K562 (cell line): ENCODE measurements around the gene C21orf58. TPM values are rescaled to one million over a fixed set of nuclear protein-coding genes. Genes with fewer than 3 reads are reported as not detected.
"Not testable (repeated sequence)": the region's sequence is repeated elsewhere in the genome, so short reads cannot be mapped to it uniquely, and the experiment has no call there.

Experiments
- ATAC-seq: fragments of 200-7000 bp; cut with Tn5 transposase; 3 replicates; pipeline ENCODE4 v1.9.1; 2020; ENCODE audit warnings: moderate library complexity
- BruUV-seq: library from RNA; stranded (reverse); fragments of 400-500 nt; replicated peaks from 2 replicates; lab custom pipeline; 2021; lab: Mats Ljungman, UMichigan
- CTCF ChIA-PET: fragments of 300-600 bp; formaldehyde crosslinking; extraction: SDS; loops from one replicate; lab custom pipeline; 2021; ENCODE audit warnings: low intra/inter-chr PET ratio; lab: Yijun Ruan, JAX
- POLR2A ChIA-PET: fragments of 300-600, 350-650 bp; sonication (Branson Sonifier 250); formaldehyde crosslinking; extraction: SDS; loops from one replicate; lab custom pipeline; 2021; ENCODE audit warnings: antibody characterized with exemption, inconsistent platforms; lab: Yijun Ruan, JAX
- DNase-seq, 4 experiments: peaks; one replicate each; pipeline versions ENCODE4 v3.0.0 to v3.0.0-alpha.2; 2011 to 2018; ENCODE audit warnings: low spot score in 3 of 4, mixed read lengths in 3 of 4; ENCODE audit errors: extremely low read depth in 1 of 4
- FAIRE-seq: peaks from 2 replicates; lab custom pipeline; 2011; peaks lifted over from hg19 to GRCh38; lab: Jason Lieb, UNC
- H2AFZ ChIP-seq: 2 replicates; pipeline ENCODE4 v1.6.0; 2011; ENCODE audit warnings: low read depth, low read length, control low read depth, inconsistent platforms
- H3K27ac ChIP-seq: fragments of 200-600 bp; 3 replicates; pipeline ENCODE4 v1.8.0; 2011; ENCODE audit warnings: low read depth, mild to moderate bottlenecking, control low read depth, inconsistent platforms, low read length, moderate library complexity, mixed read lengths; ENCODE audit errors: extremely low read depth
- H3K27me3 ChIP-seq, 2 experiments: fragments of 300-600 bp in 1 of 2; 2 replicates in 1 of 2; 3 replicates in 1 of 2; pipeline versions ENCODE4 v1.6.0 to v1.8.0; 2011; ENCODE audit warnings: inconsistent platforms in 2 of 2, low read length in 2 of 2, mild to moderate bottlenecking in 1 of 2, mixed read lengths in 1 of 2, moderate library complexity in 1 of 2; ENCODE audit not compliant: control insufficient read depth in 2 of 2, insufficient read depth in 2 of 2
- H3K36me3 ChIP-seq: fragments of 300-600 bp; 3 replicates; pipeline ENCODE4 v1.8.0; 2011; ENCODE audit warnings: mild to moderate bottlenecking, low read length, inconsistent platforms; ENCODE audit not compliant: control insufficient read depth, insufficient read depth
- H3K4me1 ChIP-seq, 2 experiments: fragments of 200-600 bp in 1 of 2; replicated peaks in 1 of 2; 2 replicates in 1 of 2; 3 replicates in 1 of 2; pipeline versions ENCODE4 v1.5.1 to v1.8.0; 2011; ENCODE audit warnings: inconsistent platforms in 2 of 2, low read length in 2 of 2, mild to moderate bottlenecking in 1 of 2, mixed read lengths in 1 of 2, moderate library complexity in 1 of 2; ENCODE audit not compliant: control insufficient read depth in 2 of 2, insufficient read depth in 2 of 2
- H3K4me2 ChIP-seq: 2 replicates; pipeline ENCODE4 v1.6.1; 2011; ENCODE audit warnings: low read length, control low read depth, inconsistent platforms, mixed read lengths; ENCODE audit not compliant: insufficient read depth
- H3K4me3 ChIP-seq: fragments of 200-600 bp; sonication (generic), shearing (Covaris generic); 2 replicates; pipeline ENCODE4 v1.5.1; 2016; ENCODE audit warnings: control low read depth, inconsistent platforms
- H3K79me2 ChIP-seq: fragments of 200-600 bp; 3 replicates; pipeline ENCODE4 v1.8.0; 2011; ENCODE audit warnings: low read length, inconsistent platforms; ENCODE audit not compliant: control insufficient read depth, insufficient read depth
- H3K9ac ChIP-seq, 2 experiments: 2 replicates each; pipeline versions ENCODE4 v1.6.0 to v1.6.1; 2011; ENCODE audit warnings: low read depth in 2 of 2, low read length in 2 of 2, control low read depth in 1 of 2, inconsistent platforms in 1 of 2, mild to moderate bottlenecking in 1 of 2, mixed read lengths in 1 of 2; ENCODE audit not compliant: insufficient read depth in 1 of 2
- H3K9me1 ChIP-seq: one replicate; pipeline ENCODE4 v1.6.0; 2011; ENCODE audit warnings: inconsistent platforms, mild to moderate bottlenecking, low read length, moderate library complexity; ENCODE audit not compliant: control insufficient read depth, insufficient read depth
- H3K9me3 ChIP-seq: replicated peaks from 2 replicates; pipeline ENCODE4 v1.5.1; 2011; ENCODE audit warnings: low read depth, low read length, inconsistent platforms; ENCODE audit not compliant: control insufficient read depth, insufficient read depth
- H4K20me1 ChIP-seq: replicated peaks from 2 replicates; pipeline ENCODE4 v1.6.1; 2011; ENCODE audit warnings: low read length, inconsistent platforms, mixed read lengths; ENCODE audit not compliant: control insufficient read depth, insufficient read depth
- CREBBP ChIP-seq: IDR thresholded peaks from one replicate; pipeline ENCODE4 v1.6.1; 2012; ENCODE audit warnings: low read depth, mild to moderate bottlenecking, control low read depth, inconsistent platforms, low read length
- EGR1 ChIP-seq: fragments of 450-650 bp; conservative IDR thresholded peaks from 2 replicates; pipeline ENCODE4 v1.6.1; 2017; ENCODE audit warnings: mild to moderate bottlenecking
- EHMT2 ChIP-seq: fragments of 450-650 bp; IDR thresholded peaks from 2 replicates; pipeline ENCODE4 v1.6.1; 2018; ENCODE audit warnings: antibody characterized with exemption
- HNRNPL ChIP-seq: fragments of 200-400 bp; formaldehyde crosslinking; IDR thresholded peaks from 2 replicates; pipeline ENCODE4 v1.6.1; 2017; ENCODE audit warnings: low read depth, mild to moderate bottlenecking, low read length
- PHTF2 ChIP-seq: fragments of 250-450 bp; sonication (Bioruptor Pico); IDR thresholded peaks from 2 replicates; pipeline ENCODE4 v1.5.0; 2021; ENCODE audit warnings: mild to moderate bottlenecking
- POLR2G ChIP-seq: fragments of 200-400 bp; formaldehyde crosslinking; IDR thresholded peaks from 2 replicates; pipeline ENCODE4 v1.6.1; 2017; ENCODE audit warnings: low read depth, mild to moderate bottlenecking, antibody characterized with exemption, low read length, moderate library complexity
- ZBTB26 ChIP-seq: fragments of 450-650 bp; formaldehyde crosslinking; IDR thresholded peaks from 2 replicates; pipeline ENCODE4 v1.4.0; 2022; ENCODE audit warnings: missing genetic modification characterization
- WGBS: fragments of 100-300 bp; shearing (Covaris generic); methylation state at CpG from one replicate; pipeline ENCODE4 v1.1.6; 2016; ENCODE audit warnings: low coverage, mixed read lengths; ENCODE audit not compliant: insufficient coverage; ENCODE audit errors: missing lambda C conversion rate; 5-methylcytosine and 5-hydroxymethylcytosine counted together
- in situ Hi-C: fragments of 300-500 bp; cut with MboI; formaldehyde crosslinking; loops from 4 replicates; pipeline ENCODE4 v1.15.0; 2018; ENCODE audit warnings: inconsistent platforms, mixed read lengths
- intact Hi-C: fragments of 100-400 bp; cut with micrococcal nuclease; formaldehyde crosslinking; loops from 2 replicates; pipeline ENCODE4 v1.14.2; 2022
- polyA plus RNA-seq, 8 experiments: library from polyadenylated mRNA; depleted of rRNA in 4 of 8; stranded (reverse) in 5 of 8; unstranded in 3 of 8; fragments of >200 nt; fragmentation: Nextera tagmentation in 2 of 8; fragmentation: Illumina TruSeq in 1 of 8; extraction: Ambion mirVana in 2 of 8; extraction: Trizol in 1 of 8; gene quantifications; 2 replicates each; pipeline versions ENCODE4 v1.2.1 to v1.2.3, GENCODE V29; 2011 to 2014; ENCODE audit warnings: inconsistent platforms in 1 of 8, missing spikeins in 1 of 8
- total RNA-seq, 7 experiments: library from RNA; depleted of rRNA in 6 of 7; stranded (reverse); fragments of >200 nt in 6 of 7; fragmentation: Illumina TruSeq in 2 of 7; extraction: Trizol in 2 of 7; gene quantifications; 2 replicates each; pipeline versions ENCODE4 v1.2.1 to v1.2.3, GENCODE V29; 2011 to 2021; ENCODE audit warnings: low replicate concordance in 1 of 7

The C21orf58 gene
- total and polyA plus RNA-seq, 9 of the 15 experiments (the other 6 are each of a cell fraction or from before 2014, with no cell fraction given): 1.2 to 30.5 (median 12.4) TPM

DNA sequence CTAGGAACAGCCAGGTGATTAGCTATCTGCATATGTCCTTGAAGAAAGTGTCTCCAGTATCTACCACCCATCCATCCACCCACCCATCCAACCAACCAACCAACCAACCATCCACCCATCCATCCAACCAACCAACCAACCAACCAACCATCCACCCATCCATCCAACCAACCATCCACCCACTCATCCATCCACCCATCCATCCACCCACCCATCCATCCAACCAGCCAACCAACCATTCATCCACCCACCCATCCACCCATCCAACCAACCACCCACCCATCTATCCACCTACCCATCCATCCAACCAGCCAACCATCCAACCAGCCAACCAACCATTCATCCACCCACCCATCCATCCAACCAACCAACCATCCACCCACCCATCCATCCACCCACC lies 12.1 kb downstream of the C21orf58 start:
- no peaks in the 10 kb centered on the region for H3K27me3 ChIP-seq

GRCh38 chr21:46310260-46310659 lies 13.4 kb downstream of the C21orf58 start:
- POLR2A ChIA-PET: interaction anchor here (1.6 kb wide), 1 partner anchor 18 kb away, joined by 5 read pairs; no protein-coding TSS in a partner anchor
- H4K20me1 ChIP-seq, FAIRE-seq: not testable (repeated sequence)

More for the DNA sequence above, 12.1 kb downstream of the C21orf58 start:
- ATAC-seq: no peak
- no peak overlapping the region for H3K9ac ChIP-seq
- TF ChIP-seq HNRNPL (no peak), EGR1 (0 out of 2 replicates have a peak, but pooled peaks have one; percentile 11), POLR2G (0 out of 2 replicates have a peak, but pooled peaks have one; percentile 2), CREBBP (peak; percentile 85), EHMT2 (0 out of 2 replicates have a peak, but pooled peaks have one; percentile 45), ZBTB26 (CRISPR knock-in tag) (peak; percentile 23; the same call in 1 of the 2 replicates), PHTF2 (CRISPR knock-in tag) (no peak)
- no peak for DNase-seq
- peaks cover 68% of the 10 kb centered on the region; the same call in 2 of the 3 replicates for H3K36me3 ChIP-seq
- ChIA-PET CTCF (no interaction called here), POLR2A (interaction anchor here (1.6 kb wide), 1 partner anchor 19 kb away, joined by 5 read pairs; no protein-coding TSS in a partner anchor)
- H3K27ac ChIP-seq: no peak overlapping the region
- no peaks in the 10 kb centered on the region for H3K9me1 ChIP-seq
- no peaks in the 10 kb centered on the region for H3K79me2 ChIP-seq
- intact Hi-C loops: no loop called here
- no peak overlapping the region for H3K4me2 ChIP-seq
- peaks cover 0 to 8% of the 10 kb centered on the region in 2 experiments; a peak in 2 of 5 replicates for H3K4me1 ChIP-seq
- no TSS peak for BruUV-seq
- no peak overlapping the region for H2AFZ ChIP-seq
- no peak for FAIRE-seq
- no peak overlapping the region for H3K4me3 ChIP-seq
- no peaks in the 10 kb centered on the region for H3K9me3 ChIP-seq
- in situ Hi-C loops: no loop called here
- H4K20me1 ChIP-seq: 0 out of 2 replicates have a peak, but pooled peaks cover 2% of the 10 kb centered on the region

More at GRCh38 chr21:46310260-46310659, 13.4 kb downstream of the C21orf58 start:
- intact Hi-C loops, H3K4me1 ChIP-seq, DNase-seq, BruUV-seq, H3K4me2 ChIP-seq, H3K4me3 ChIP-seq, H3K79me2 ChIP-seq, H3K9ac ChIP-seq, H3K9me3 ChIP-seq, in situ Hi-C loops, H3K9me1 ChIP-seq, CTCF ChIA-PET, H3K27ac ChIP-seq, H3K27me3 ChIP-seq, H2AFZ ChIP-seq, ATAC-seq: not testable (repeated sequence)
- 97% methylated on average over 8 of the region's 8 CpGs for WGBS
- peaks cover 62% of the 10 kb centered on the region; the same call in 2 of the 3 replicates for H3K36me3 ChIP-seq
